Renal pelvis (tissue), 4 donors: ENCODE measurements around the gene BCDIN3D. TPM values are rescaled to one million over a fixed set of nuclear protein-coding genes. Genes with fewer than 3 reads are reported as not detected.
"Not testable (repeated sequence)": the region's sequence is repeated elsewhere in the genome, so short reads cannot be mapped to it uniquely, and the experiment has no call there.

Experiments used
- DNase-seq: peaks from one replicate; pipeline ENCODE4 v3.0.0-alpha.2; 2013
- polyA plus RNA-seq, 3 donors: library from polyadenylated mRNA; unstranded; fragments of 120-200 nt; gene quantifications; one replicate each; pipeline ENCODE4 v1.2.1, GENCODE V29; 2013; ENCODE audit not compliant: insufficient read length in 3 of 3

The BCDIN3D gene
- polyA plus RNA-seq, 3 donors, result 7.4 to 9.7 (median 9.4) TPM

DNA sequence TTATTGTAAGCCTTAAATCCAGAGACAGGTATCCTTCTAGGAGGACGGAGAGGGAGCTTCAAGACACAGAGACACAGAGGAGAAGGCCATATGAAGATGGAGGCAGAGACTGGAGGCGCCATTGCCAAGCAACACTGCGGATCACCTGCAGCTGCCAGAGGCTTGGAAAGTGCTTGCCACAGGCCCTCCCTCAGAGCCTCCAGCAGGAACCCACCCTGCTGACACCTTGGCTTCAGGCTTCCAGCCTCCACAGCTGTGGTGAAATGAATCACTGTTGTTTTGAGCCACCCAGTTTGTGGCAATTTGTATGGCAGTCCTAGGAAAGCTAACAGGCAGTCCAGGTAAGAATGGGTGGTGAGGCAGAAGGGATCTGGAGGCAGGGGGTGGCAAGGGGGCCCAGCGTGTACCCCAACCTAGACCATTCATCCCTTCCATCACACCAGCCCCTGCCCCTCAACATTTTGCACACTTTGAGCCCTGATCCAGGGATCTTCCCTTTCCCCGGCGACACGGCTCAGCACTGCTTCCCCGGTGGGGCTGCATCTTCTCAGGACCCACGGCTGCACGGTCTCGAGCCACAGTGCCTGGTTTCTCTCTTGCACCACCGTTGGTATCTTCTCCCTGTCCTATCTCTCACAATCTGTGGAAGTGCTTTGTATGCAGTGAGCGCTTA lies 22.3 kb upstream of the BCDIN3D start:
- DNase-seq, result no peak

DNA sequence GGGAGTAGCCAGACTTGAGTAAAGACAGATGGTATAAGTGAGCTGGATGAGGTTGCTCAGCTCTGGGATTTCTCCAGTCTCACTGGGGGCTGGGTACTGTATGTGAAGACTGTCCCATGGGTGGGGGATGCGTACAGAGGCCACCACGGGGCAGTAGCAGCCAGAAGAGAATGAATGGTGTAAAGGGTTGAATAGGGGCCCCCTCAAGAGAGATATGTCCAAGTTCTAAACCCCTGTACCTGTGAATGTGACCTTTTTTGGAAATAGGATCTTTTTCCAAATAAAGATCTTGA lies 21.8 kb upstream of the BCDIN3D start:
- DNase-seq, result no peak

DNA sequence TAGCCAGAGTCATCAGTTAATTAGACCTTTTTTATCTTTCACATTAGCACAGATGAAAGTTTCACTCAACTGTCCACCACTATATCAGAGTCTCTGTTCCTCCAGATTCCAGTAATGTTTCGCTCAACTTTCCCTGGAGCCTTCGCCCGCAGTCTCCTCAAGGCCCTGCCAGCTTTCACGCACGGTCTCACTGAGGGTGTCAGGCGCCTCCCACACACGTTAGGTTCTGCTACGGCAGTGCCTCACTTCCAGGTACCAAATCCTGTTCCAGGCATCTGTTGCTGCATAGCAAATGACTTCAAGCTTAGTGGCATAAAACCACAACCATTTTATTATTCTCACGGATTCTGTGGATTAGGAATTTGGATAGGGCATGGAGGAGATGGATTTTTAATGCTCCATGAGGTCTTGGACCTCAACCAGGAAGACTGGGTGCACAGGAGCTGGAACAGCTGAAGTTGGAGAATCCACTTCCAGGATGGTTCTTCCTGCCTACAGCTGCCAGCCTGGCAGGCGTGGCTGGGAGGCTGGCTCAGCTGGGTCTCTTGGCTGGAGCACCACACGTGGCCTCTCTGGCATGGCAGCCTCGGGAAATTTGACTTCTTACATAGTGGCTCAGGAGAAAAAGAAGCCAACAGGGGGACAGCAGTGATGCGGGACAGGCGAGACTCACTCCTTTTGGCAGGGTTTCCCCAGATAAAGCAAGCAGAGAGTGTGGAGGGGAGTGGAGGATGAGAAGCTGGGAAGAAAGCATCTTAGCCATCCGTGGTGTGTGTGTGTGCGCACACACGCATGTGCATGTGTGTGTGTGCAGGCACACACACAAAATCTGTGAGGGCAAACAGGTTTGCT lies 21.3 kb upstream of the BCDIN3D start:
- DNase-seq, result no peak

DNA sequence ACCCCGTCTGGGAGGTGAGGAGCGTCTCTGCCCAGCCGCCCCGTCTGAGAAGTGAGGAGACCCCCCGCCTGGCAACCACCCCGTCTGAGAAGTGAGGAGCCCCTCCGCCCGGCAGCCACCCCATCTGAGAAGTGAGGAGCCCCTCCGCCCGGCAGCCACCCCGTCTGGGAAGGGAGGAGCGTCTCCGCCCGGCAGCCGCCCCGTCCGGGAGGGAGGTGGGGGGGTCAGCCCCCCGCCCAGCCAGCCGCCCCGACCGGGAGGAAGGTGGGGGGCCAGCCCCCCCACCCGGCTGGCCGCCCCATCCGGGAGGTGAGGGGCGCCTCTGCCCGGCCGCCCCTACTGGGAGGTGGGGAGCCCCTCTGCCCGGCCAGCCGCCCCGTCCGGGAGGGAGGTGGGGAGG lies 18.0 kb upstream of the BCDIN3D start:
- DNase-seq, result not testable (repeated sequence)

DNA sequence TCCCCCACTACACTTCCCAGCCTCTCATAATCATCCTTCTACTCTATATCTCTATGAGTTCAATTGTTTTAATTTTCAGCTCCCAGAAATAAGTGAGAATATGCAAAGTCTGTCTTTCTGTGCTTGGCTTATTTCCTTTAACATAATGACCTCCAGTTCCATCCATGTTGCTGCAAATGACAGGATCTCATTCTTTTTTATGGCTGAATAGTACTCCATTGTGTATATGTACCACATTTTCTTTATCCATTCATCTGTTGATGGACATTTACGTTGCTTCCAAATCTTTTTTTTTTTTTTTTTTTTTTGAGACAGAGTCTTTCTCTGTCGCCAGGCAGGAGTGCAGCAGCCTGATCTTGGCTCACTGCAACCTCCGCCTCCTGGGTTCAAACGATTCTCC lies 13.0 kb upstream of the BCDIN3D start:
- DNase-seq, result not testable (repeated sequence)

DNA sequence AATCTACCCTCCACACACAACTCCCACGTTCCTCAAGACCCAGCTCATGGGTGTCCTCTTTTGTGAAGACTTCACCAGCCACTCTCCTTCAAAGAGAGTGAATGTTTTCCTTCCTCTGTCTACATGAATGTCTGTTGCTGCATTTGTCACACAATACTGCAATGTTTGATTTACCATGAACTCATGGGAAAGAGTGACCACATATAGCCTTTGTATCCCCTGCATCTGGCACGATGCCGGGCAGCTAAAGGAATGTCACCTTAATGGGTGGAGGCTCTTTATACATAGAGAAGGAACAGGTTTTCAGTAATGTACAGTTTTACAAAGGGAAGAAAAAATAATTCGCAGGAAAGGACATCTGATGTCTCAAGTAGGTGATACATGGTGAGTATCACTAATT lies 12.1 kb upstream of the BCDIN3D start:
- no peak for DNase-seq

DNA sequence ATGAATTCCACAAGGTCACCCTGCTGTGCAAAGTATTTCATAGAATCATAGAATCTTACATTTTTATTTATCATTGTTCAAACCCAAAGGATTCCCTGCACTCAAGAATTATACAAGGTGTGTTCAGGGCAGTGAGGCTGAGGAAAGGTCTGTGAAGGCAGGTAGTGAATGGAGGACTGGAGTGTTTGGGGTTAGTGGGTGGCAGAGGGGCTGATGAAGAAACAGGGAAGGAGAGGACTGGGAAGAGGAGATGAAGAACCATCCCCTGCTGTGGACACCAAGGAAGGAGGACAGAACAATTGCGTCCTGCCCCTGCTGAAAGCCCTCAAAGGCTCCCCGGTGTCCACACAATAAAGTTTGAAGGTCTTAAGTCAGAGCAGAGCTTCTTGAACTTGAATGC lies 10.8 kb upstream of the BCDIN3D start:
- DNase-seq, result no peak

DNA sequence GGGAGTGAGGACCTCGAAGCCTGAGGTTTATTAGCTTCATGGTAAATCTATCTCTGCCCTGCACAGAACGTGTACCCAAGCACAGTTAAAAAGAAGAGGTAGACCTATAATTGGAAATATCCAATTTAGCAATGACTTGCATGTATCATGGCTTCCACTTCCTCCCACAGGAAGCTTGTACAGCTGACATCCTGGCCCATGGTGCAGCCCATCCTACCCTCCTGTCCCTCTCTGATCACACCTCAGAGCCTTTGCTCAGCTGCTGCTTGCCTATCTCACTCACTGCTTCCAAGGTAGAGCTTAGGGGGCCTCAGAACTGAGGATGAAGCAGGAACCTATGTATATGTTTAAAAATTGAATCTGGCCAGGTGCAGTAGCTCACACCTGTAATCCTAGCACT lies 4.3 kb upstream of the BCDIN3D start:
- no peak for DNase-seq

DNA sequence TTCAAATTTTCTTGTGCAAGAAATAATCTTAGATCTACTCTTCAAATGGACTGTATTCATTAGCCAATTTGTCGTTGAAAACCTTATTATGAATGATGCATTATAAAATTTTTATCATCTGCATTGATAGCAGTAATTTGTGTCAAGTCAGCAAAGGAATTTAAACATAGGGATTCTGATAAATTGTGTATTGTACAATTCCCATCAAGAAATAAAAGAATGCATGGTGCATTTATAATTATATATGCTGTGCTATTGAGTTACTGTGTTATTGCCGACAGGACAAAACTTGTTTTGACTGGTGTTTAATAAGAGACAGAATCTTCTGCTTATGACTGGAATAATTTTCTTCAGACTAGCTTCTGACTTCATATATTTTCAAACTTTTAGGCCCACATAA lies 3.1 kb upstream of the BCDIN3D start:
- no peak for DNase-seq

DNA sequence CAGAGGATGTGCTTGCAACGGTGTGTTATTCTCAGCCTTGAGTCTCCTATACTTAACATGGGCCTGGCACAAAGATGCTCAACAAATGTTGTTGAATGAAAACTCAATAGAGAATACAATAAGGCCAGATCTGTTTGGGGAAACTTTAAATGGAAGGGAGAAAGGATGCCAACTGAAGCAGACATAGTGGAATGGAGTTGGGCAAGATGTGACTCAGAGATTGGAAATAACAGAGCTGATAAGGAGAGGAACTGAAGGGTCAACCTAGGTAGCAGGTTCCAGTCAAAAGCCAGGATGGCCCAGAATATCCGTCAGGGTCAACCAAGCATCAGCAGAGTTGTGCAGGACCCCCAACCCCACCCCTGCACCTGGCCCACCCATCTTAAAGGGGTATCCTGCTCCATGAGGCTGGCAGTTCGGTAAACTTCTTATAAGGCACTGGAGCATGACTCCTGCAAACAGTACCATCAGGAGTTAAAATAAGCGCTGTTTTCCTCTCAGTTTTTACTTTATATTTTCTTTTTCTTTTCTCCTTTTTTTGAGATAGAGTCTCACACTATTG lies 1.1 kb upstream of the BCDIN3D start:
- DNase-seq, result no peak

DNA sequence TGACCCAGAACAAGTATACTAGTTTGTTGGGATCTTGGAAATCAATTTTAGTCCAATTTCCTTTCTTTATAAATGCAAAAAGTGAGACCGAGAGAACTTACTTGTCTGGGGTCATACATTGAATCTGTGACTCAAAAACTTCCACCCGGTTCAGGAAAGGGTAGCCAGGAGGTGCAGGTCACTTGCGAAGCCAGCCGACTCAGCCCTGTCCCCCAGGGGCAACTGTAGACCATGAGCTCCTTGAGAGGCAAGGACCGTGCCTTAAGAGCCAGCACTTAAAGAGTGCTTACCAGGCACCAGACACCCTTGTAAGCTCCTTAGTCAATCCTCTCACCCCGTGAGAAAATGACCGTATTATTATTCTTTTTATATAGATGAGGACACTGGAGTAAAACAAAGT lies 505 bp upstream of the BCDIN3D start:
- no peak for DNase-seq

DNA sequence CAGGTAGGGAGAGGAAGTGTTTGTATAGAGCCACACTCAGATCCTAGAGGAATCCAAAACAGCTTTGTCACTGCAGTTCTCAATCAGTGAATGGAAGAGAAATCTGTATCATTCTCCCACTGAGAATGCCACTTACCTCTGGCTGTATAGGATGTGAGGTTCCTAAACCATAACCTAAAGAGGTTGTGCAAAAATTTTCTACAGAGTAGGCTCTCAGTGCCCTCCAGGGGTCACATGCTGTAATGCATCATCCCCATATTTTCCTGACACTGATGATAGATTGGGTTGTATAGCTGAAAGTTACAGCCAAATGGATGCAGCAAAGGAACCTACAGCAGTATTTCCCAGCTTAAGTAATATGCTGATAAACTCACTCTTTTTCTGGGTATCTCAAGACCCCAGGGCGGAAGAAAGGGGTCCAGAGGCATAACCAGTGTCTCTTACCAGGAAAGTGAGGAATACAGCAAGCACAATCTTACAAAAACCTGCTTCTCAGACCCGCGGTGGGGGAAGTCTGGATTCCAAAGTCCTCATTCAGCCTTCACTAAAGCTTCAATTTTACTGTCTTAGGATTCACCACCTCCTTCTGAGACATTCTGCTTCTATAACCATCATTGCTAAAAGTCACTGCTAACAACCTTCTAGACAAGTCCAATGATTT lies 3.8 kb downstream of the BCDIN3D start:
- DNase-seq, result no peak

DNA sequence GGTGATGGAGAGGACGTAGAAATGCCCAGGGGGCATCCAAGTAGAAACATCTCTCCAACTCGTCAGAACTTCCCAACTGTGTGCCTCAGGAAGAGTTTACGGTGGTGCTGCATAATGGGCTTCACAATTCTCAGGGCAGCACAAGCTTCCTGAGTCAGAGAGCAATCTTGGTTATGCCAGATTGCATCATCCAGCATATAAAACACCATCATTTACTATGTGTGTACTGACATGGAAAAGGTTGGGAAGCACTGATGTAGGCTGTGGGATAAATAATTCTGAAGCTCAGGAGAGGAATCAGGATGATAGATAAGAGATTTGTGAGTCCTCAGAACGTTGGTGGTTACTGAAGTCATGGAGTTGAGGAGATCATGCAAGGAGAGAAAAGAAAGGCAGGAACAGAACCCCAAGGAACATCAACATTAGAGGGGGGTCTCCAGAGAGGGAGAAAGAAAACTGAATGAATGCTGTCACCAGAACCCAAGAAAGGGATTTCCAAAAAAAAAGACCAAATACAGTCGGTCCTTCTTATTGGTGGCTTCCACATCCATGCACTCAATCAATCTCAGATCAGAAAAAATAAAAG lies 10.0 kb downstream of the BCDIN3D start:
- DNase-seq, result no peak

DNA sequence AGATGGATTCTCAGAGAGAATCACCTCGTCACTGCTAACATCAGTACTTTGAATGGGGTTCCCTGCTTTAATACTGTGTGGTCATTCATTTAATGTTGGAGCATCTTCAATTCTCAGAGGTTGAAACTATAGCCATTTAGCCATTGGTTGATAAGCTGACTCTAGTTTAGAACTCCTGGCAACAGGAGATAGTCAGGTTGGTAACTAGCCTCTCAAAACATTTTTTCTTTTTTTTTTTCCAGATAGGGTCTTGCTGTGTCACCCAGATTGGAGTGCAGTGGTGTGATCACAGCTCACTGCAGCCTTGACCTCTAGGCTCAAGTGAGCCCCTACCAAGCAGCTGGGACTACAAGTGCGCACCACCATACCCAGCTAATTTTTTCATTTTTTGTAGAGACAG lies 11.2 kb downstream of the BCDIN3D start:
- DNase-seq, result no peak

DNA sequence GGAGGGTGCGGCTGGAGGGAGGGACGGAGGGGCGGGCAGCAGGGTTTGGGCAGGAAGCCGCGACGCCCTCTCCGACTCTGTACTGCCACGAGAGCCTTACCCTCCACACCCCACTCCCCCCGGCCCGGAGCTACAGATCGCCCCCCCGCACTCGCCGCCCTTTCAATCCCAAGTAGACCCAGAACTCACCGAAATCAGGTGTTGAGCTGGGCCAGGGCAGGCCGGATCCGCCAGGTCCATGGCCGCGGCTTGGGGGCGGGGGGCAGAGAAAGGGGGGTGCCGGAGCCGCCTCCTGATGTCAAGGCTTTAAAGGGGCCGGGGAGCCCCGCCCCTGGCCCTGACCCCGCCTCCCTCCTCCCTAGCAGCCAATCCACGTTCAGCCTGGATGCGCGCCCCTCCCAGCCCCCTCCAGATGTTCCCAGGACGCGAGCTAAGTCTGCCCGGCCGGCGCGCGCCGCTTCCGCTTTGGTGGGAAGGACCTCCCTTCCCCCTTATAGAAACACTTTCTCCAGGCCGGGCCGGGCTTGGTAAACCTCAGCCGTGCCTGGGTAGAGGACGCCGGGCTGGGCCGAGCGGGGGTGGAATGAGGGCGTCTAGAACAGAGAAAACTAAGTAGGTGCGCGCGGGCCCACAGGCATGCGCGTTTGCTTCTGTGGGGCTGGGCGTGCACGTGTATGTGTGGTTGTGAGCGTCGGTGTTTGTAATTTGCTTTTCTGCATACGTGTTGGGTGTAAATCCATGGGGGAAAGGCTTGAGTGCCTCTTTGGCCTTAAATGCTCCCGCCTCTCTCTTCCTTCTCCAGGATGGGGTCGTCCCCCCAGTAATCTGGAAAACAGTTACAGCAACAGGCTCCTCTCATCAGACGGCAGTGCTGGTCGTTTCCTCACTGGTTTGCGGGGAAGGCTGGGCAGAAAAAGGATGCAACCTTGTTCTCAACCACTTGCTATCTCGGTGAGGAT lies 14.5 kb downstream of the BCDIN3D start, which contains the start of gene NCKAP5L:
NCKAP5L (minus strand) TSS at position 281 of the 959 bp plus-strand sequence. CDS start 24,369 bp downstream, outside the sequence.
- peak; percentile 97 for DNase-seq

DNA sequence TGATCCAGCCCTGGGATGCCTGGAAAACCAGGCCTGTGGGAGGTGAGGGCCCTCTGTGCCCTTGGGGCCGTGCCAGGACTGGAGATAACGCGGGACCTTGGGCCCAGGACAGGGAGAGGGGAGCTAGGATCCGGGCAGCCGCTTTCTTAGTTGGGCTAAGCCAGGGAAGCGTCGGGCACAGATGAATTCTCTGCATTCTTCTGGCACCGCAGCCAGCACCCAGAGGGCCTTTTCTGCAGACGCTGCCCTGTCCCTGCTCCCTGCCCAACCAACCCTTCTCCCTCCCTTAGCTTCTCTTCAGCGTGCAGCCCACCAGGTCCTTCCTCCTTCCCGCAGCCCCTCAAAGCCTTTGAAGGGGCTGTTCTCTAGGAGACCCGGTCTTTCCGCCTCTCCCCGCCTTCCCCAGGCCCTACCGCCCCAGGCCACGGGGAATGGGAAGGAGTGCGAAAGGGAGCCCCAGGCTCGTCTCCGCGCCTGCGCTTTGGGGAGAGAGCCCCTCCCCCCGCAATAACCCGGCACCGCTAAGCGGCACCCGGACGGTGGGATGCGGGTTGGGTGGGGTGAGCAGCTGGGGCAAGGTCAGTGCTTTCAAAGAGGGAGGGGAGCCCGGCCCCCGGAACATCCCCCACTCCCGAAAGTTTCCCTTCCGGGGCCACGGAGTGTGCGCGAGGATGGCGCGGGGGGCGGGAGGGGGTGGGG lies 15.4 kb downstream of the BCDIN3D start:
- peak; percentile 69 for DNase-seq

DNA sequence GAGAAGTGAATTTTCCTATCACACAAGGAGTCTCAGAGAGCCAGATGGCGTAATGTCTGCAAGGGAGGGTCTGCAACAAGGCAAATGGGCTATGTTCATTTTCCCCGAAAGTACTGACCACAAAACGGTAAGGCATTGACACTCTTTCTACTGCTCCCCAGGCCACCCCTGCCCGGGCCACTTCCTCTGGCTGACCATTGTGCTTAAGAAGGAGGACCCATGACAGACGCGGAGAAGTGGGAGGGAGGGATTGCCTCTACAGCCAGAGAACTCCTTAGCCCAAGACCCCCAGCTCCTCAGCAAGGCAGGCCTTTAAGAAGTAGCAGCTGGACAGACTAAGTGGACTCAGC lies 15.9 kb downstream of the BCDIN3D start:
- DNase-seq, result no peak

DNA sequence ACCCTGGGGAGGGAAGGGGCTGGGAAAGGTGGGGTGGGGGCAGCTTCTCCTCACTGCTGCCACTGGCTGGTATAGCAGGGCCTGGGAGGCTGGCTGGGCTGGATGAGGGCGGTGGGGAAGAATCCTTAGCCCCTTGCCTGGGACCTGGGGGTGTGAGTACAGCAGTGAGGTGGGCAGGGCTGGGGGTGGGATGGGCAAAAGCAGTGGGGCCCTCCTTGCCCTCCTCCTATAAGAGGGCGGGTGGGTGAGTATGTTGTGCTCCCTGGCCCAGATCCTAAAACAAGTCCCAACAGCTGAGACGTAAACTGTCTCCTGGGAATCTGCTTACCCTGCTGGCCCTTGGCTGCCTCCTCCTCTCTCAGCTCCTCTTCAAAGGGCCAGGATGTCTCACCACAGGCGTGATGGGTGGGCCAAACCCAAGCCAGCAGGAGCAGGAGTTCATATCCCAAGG lies 16.9 kb downstream of the BCDIN3D start:
- no peak for DNase-seq

DNA sequence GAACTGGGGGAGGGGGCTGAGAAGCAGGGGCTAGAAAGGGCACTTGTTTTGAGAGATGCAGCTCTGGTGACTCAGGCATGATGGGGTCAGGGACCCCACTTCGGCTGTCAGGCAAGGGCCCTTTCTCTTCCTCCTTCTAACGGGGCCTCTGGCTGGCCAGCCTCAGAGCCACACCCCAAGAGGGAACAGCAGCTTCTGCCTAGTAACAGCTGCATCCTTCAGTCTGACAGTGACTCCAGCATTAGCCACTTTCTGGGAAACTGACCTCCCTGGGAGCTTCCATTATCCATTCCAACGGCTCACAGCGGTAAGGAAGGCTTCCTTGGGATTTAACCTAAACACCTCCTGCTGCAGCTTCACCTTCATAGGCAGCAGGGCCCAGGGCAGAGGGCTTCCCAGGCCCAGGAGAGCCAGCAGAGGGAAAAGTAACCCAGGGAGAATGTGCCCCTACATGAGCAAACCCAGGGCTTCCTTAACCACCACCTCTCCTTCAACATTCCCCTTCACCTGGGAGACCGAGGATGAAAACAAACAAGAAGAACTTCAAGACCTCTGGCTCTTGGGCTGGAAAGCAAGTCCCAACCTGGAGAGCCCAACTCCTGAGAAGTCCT lies 17.4 kb downstream of the BCDIN3D start:
- DNase-seq, result no peak

DNA sequence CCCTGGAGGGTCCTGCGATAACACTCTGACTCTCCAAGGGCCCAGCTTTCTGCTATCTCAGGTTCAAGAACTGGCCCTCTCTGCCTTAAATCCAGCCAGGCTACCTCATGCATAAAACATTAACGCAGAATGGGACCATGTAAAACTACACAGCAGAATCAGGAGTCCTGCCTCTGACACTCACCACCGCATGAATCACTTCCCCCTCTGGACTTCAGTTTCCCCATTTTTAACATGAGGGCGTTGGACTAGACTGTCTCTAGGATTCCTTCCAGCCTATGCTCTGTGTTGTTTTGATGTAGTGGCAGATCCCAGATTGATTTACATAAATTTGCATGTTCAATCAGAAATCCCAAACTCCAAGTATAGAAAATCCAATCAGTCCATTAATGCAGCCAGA lies 18.0 kb downstream of the BCDIN3D start:
- no peak for DNase-seq
